Measurements from ENCODE around the gene NUBPL.

DNA sequence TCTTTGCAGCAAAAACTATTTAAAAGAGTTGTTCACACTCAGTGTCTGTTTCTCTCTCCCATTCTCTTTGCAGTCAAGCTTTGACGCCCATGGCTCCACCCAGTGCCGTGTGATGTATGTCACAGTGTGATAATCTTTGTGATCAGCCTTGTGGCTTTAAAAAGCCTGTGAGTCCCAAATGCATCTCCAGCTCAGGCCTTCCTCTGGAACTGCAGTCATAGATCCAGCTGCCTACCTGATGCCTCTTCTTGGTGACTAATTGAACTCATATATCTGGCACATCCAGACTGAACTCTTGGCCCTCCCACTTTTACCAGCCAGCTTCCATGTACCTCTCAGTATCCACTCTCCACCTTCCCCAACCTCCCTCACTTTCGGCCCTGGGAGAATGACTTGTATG lies 333.1 kb downstream of the NUBPL start:
- TF ChIP-seq, protein P1, sequence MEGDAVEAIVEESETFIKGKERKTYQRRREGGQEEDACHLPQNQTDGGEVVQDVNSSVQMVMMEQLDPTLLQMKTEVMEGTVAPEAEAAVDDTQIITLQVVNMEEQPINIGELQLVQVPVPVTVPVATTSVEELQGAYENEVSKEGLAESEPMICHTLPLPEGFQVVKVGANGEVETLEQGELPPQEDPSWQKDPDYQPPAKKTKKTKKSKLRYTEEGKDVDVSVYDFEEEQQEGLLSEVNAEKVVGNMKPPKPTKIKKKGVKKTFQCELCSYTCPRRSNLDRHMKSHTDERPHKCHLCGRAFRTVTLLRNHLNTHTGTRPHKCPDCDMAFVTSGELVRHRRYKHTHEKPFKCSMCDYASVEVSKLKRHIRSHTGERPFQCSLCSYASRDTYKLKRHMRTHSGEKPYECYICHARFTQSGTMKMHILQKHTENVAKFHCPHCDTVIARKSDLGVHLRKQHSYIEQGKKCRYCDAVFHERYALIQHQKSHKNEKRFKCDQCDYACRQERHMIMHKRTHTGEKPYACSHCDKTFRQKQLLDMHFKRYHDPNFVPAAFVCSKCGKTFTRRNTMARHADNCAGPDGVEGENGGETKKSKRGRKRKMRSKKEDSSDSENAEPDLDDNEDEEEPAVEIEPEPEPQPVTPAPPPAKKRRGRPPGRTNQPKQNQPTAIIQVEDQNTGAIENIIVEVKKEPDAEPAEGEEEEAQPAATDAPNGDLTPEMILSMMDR (IDR thresholded peaks at IDR 0.05 in 8 of 11, conservative IDR thresholded peaks at IDR 0.05 in 3 of 11), result no peak
- TF ChIP-seq POLR2AphosphoS5 (IDR thresholded peaks at IDR 0.05), result no peak
